ENCODE results near the gene PLA2G2C.

- TF ChIP-seq POLR2A (IDR thresholded peaks at IDR 0.05), result no peak
- TF ChIP-seq, protein P1, sequence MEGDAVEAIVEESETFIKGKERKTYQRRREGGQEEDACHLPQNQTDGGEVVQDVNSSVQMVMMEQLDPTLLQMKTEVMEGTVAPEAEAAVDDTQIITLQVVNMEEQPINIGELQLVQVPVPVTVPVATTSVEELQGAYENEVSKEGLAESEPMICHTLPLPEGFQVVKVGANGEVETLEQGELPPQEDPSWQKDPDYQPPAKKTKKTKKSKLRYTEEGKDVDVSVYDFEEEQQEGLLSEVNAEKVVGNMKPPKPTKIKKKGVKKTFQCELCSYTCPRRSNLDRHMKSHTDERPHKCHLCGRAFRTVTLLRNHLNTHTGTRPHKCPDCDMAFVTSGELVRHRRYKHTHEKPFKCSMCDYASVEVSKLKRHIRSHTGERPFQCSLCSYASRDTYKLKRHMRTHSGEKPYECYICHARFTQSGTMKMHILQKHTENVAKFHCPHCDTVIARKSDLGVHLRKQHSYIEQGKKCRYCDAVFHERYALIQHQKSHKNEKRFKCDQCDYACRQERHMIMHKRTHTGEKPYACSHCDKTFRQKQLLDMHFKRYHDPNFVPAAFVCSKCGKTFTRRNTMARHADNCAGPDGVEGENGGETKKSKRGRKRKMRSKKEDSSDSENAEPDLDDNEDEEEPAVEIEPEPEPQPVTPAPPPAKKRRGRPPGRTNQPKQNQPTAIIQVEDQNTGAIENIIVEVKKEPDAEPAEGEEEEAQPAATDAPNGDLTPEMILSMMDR (IDR thresholded peaks at IDR 0.05), result no peak
Observed at GRCh38 chr1:20189664-20190063, 3.3 kb upstream of the PLA2G2C start.
